ENCODE measurements around the gene CTIF.

GRCh38 chr18:48754993-48755473 lies 216.2 kb downstream of the CTIF start:
- TF ChIP-seq CTCF (IDR thresholded peaks at IDR 0.05) (no peak), POLR2A (IDR thresholded peaks at IDR 0.05) (no peak)

All from heart left ventricle (tissue), 13 donors.